IPS-18a (cell line): ENCODE results near the gene KRTAP1-3.

Experiments
- H3K27ac ChIP-seq: one replicate; pipeline ENCODE4 v1.5.1; 2013; ENCODE audit warnings: low read length
- H3K27me3 ChIP-seq: one replicate; pipeline ENCODE4 v1.6.1; 2013; ENCODE audit warnings: mild to moderate bottlenecking, low read length; ENCODE audit not compliant: control insufficient read depth, insufficient read depth
- H3K36me3 ChIP-seq: one replicate; pipeline ENCODE4 v1.6.1; 2013; ENCODE audit warnings: low read depth, low read length; ENCODE audit not compliant: control insufficient read depth
- H3K4me1 ChIP-seq: one replicate; pipeline ENCODE4 v1.6.1; 2013; ENCODE audit warnings: low read depth, low read length; ENCODE audit not compliant: control insufficient read depth
- H3K4me3 ChIP-seq: one replicate; pipeline ENCODE4 v1.5.1; 2013; ENCODE audit warnings: low read length
- H3K9ac ChIP-seq: one replicate; pipeline ENCODE4 v1.6.1; 2013; ENCODE audit warnings: mild to moderate bottlenecking, low read length, moderate library complexity
- H3K9me3 ChIP-seq: one replicate; pipeline ENCODE4 v1.6.1; 2013; ENCODE audit warnings: low read depth, low read length; ENCODE audit not compliant: control insufficient read depth

The KRTAP1-3 gene

GRCh38 chr17:41016578-41017215 is 18.0 kb downstream of the KRTAP1-3 start:
- no peak overlapping the region for H3K27ac ChIP-seq
- H3K36me3 ChIP-seq = no peaks in the 10 kb centered on the region
- no peaks in the 10 kb centered on the region for H3K4me1 ChIP-seq
- H3K9me3 ChIP-seq = no peaks in the 10 kb centered on the region
- H3K4me3 ChIP-seq = no peak overlapping the region
- H3K9ac ChIP-seq = no peak overlapping the region
- no peaks in the 10 kb centered on the region for H3K27me3 ChIP-seq

GRCh38 chr17:41015454-41015853 is 19.2 kb downstream of the KRTAP1-3 start:
- Histone ChIP-seq H3K4me3 (no peak overlapping the region), H3K27ac (no peak overlapping the region), H3K9me3 (no peaks in the 10 kb centered on the region), H3K9ac (no peak overlapping the region), H3K27me3 (no peaks in the 10 kb centered on the region), H3K36me3 (no peaks in the 10 kb centered on the region), H3K4me1 (no peaks in the 10 kb centered on the region)

DNA sequence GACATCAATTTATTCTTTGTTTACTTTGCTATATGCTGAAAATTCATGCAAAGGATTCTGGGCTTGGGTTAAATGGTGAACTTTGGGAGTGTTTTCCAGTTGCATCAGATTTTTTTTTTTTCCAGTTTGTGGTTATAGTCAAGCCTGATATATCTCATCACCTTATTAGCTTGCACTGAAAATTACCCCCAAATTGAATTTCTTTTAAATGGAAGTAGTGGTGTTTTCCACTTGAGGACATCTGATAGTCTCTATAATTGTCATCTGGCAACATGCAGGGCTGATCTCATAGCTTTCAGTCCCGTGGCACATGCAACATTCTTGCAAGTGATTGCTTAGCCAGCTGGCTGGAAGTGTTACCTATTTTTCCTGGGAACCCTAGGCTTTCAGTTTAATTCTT is 21.1 kb downstream of the KRTAP1-3 start:
- Histone ChIP-seq H3K4me3 (no peak overlapping the region), H3K4me1 (peaks cover 13% of the 10 kb centered on the region), H3K36me3 (no peaks in the 10 kb centered on the region), H3K9ac (no peak overlapping the region), H3K27ac (no peak overlapping the region), H3K9me3 (no peaks in the 10 kb centered on the region), H3K27me3 (no peaks in the 10 kb centered on the region)

DNA sequence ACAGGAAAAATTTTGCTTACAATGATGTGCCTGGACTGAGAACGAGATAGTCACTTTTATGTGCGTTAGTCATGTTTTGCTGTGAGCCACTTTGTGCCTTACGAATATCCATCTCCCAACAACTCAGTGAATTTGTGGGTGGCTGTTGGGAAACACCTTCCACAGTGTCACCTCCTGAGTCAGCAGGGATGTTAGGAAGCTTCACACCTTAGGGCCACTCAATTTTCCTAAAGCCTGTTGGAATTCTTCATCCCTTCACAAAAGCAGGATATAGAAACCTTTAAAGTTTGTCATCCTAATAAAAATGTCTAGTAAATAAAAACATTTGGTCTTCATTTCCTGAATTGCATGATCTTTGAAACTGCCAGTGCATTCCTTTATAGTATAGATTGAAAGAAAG is 21.5 kb downstream of the KRTAP1-3 start:
- Histone ChIP-seq H3K9ac (no peak overlapping the region), H3K36me3 (no peaks in the 10 kb centered on the region), H3K4me3 (no peak overlapping the region), H3K4me1 (peaks cover 13% of the 10 kb centered on the region), H3K9me3 (no peaks in the 10 kb centered on the region), H3K27ac (no peak overlapping the region), H3K27me3 (no peaks in the 10 kb centered on the region)

DNA sequence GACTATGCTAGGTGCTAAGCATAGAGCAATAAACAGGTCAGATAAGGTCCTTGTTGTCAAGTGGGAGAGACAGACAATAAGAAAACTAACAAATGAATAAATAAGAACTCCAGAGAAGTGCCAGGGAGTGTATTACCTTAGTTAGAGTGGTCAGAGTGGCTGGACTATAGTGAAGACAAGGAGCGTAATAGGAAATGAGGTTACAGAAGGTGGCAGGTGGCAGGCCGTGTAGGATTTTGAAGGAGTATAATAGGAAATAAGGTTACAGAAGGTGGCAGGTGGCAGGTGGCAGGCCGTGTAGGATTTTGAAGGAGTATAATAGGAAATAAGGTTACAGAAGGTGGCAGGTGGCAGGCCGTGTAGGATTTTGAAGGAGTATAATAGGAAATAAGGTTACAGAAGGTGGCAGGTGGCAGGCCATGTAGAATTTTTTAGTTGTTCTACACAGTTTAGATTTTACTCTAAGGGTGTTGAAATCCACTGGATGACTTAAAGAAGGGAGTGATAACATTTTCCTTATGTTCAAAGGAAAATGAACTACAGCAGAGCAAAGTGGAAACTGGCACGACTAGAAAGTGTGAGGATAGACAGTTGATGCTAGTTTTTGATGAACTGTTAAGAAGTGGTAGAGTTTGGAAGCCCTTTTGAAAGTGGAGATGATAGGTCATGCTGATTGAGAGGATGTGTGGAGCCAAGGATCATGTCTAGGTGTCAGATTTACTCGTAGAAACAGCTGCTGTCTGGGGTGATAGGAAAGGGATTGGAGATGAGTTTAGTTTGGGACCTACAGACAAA is 22.2 kb downstream of the KRTAP1-3 start:
- no peak overlapping the region for H3K27ac ChIP-seq
- H3K9me3 ChIP-seq = no peaks in the 10 kb centered on the region
- H3K36me3 ChIP-seq = no peaks in the 10 kb centered on the region
- no peak overlapping the region for H3K4me3 ChIP-seq
- no peaks in the 10 kb centered on the region for H3K27me3 ChIP-seq
- H3K4me1 ChIP-seq = peaks cover 13% of the 10 kb centered on the region
- no peak overlapping the region for H3K9ac ChIP-seq

DNA sequence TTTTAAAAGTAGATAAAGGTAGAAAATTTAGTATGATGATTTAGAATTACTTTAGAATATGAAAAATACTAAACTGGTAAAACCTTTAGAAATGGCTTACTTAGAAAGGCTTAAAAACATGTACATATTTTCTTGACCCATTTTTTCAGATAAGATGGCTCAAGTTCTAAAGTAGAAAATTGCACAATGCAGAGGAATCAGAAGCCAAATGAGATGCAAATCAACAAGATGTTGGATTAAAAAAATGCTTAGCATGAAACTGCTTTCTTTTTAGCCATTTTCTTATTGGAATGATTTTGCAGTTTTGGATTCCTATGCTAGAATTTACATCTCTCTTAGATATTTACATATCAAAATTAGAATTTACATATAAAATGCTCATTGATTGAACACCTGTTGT is 24.2 kb downstream of the KRTAP1-3 start:
- Histone ChIP-seq H3K9me3 (no peaks in the 10 kb centered on the region), H3K4me1 (peaks cover 13% of the 10 kb centered on the region), H3K36me3 (no peaks in the 10 kb centered on the region), H3K27ac (no peak overlapping the region), H3K27me3 (no peaks in the 10 kb centered on the region), H3K9ac (no peak overlapping the region), H3K4me3 (no peak overlapping the region)

DNA sequence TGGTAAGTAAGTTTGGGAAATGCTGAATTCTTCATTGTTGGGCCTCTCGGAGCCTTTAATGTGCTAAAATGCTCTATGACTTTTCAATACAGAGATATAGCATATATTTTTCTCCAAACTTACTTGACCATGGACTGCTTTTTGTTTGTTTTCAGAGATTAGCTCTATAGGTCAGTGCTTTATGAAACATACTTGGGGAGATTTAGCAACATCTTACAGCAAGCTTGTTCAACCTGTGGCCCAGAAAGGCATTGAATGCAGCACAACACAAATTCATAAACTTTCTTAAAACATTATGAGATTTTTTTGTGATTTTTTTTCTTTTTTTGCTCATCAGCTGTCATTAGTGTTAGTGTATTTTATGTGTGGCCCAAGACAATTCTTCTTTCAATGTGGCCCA is 24.7 kb downstream of the KRTAP1-3 start:
- Histone ChIP-seq H3K4me3 (no peak overlapping the region), H3K4me1 (peaks cover 13% of the 10 kb centered on the region), H3K27me3 (no peaks in the 10 kb centered on the region), H3K36me3 (no peaks in the 10 kb centered on the region), H3K9me3 (no peaks in the 10 kb centered on the region), H3K9ac (no peak overlapping the region), H3K27ac (no peak overlapping the region)

GRCh38 chr17:41009301-41009760 is 25.3 kb downstream of the KRTAP1-3 start:
- H3K9ac ChIP-seq = no peak overlapping the region
- H3K27ac ChIP-seq = no peak overlapping the region

DNA sequence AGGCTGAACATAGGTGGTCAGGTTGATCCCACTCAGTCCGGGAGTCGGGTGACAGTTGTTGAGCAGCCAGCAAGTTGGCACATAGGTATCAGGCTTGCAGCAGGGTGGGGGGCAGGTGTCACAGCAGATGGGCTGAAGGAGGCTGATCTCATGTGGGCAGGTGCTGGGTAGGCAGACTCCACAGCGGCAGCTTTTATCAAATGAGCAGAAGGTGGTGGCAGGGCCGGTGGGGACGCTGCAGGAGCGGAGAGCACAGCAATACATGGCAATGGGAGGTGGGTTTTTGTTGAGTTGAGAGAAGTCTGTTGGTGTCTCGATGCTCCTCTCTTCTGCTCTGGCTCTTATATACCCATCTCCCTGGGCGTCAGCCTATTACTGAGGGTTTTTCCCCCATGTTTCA is 25.9 kb downstream of the KRTAP1-3 start, which contains the start of gene KRTAP3-1:
Gene KRTAP3-1, minus strand, starts transcription at position 318 of the 400 bp plus-strand sequence. Its CDS starts 54 bp downstream, at position 264.
- H3K9ac ChIP-seq = no peak within 1 kb of the TSS
- H3K27me3 ChIP-seq = no peaks in the 10 kb centered on the region
- no peak within 1 kb of the TSS for H3K4me3 ChIP-seq
- H3K27ac ChIP-seq = no peak within 1 kb of the TSS
- H3K9me3 ChIP-seq = no peaks in the 10 kb centered on the region
- H3K4me1 ChIP-seq = peaks cover 13% of the 10 kb centered on the region
- no peaks in the 10 kb centered on the region for H3K36me3 ChIP-seq

More at GRCh38 chr17:41009301-41009760, 25.3 kb downstream of the KRTAP1-3 start:
- no peak overlapping the region for H3K4me3 ChIP-seq
- peaks cover 13% of the 10 kb centered on the region for H3K4me1 ChIP-seq
- no peaks in the 10 kb centered on the region for H3K27me3 ChIP-seq
- no peaks in the 10 kb centered on the region for H3K36me3 ChIP-seq
- no peaks in the 10 kb centered on the region for H3K9me3 ChIP-seq

- no peak overlapping the region for H3K9ac ChIP-seq
- no peaks in the 10 kb centered on the region for H3K36me3 ChIP-seq
- no peaks in the 10 kb centered on the region for H3K9me3 ChIP-seq
- no peaks in the 10 kb centered on the region for H3K27me3 ChIP-seq
- H3K27ac ChIP-seq = no peak overlapping the region
- peaks cover 8% of the 10 kb centered on the region for H3K4me1 ChIP-seq
- no peak overlapping the region for H3K4me3 ChIP-seq
These were observed 30.3 kb downstream of the KRTAP1-3 start for GRCh38 chr17:41004397-41004796.

- Histone ChIP-seq H3K36me3 (no peaks in the 10 kb centered on the region), H3K4me1 (peaks cover 3% of the 10 kb centered on the region), H3K27ac (no peak overlapping the region), H3K9ac (no peak overlapping the region), H3K4me3 (no peak overlapping the region), H3K9me3 (no peaks in the 10 kb centered on the region), H3K27me3 (no peaks in the 10 kb centered on the region)
These were observed 30.7 kb downstream of the KRTAP1-3 start for GRCh38 chr17:41003926-41004325.

DNA sequence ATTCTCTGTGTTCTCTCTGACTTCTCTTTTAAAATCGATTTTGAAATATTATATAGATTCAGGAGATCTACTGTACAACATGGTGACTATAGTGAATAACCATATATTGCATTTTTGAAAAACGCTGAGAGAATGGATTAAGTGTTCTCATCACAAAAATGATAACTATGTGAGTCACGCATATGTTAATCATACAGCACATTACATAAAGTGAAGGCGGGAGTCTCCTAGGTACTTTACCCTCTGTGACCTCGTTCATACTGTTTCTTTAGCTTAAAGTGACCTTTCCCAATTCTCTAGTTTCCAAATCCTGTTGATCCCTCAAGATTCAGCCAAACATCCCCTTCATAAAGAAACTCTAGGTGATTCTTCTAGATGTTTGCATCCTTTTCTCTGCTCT is 31.9 kb downstream of the KRTAP1-3 start:
- no peak overlapping the region for H3K4me3 ChIP-seq
- no peaks in the 10 kb centered on the region for H3K4me1 ChIP-seq
- no peaks in the 10 kb centered on the region for H3K27me3 ChIP-seq
- H3K9ac ChIP-seq = no peak overlapping the region
- H3K9me3 ChIP-seq = no peaks in the 10 kb centered on the region
- no peak overlapping the region for H3K27ac ChIP-seq
- no peaks in the 10 kb centered on the region for H3K36me3 ChIP-seq
